Stimulated activated CD8-positive, alpha-beta memory T cell treated with anti-CD3 and anti-CD28 coated beads, Interleukin-12 subunit alpha, Interleukin-12 subunit beta, amount 100 ng/mL, for 4 hours (primary cell): ENCODE data around the gene ING5.

Experiments
- DNase-seq: peaks from one replicate; pipeline ENCODE4 v3.0.0-alpha.2; 2020; ENCODE audit warnings: low read depth

ING5 gene

DNA sequence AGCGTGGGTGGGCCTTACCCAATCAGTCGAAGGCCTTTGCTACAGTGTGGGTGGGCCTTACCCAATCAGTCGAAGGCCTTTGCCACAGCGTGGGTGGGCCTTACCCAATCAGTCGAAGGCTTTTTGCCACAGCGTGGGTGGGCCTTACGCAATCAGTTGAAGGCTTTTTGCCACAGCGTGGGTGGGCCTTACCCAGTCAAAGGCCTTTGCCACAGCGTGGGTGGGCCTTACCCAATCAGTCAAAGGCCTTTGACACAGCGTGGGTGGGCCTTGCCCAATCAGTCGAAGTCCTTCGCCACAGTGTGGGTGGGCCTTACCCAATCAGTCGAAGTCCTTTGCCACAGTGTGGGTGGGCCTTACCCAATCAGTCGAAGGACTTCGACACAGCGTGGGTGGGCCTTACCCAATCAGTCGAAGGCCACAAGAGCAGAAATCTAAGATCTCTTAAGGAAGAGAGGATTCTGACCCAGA, 58.5 kb downstream of the ING5 start:
- DNase-seq, result no peak

DNA sequence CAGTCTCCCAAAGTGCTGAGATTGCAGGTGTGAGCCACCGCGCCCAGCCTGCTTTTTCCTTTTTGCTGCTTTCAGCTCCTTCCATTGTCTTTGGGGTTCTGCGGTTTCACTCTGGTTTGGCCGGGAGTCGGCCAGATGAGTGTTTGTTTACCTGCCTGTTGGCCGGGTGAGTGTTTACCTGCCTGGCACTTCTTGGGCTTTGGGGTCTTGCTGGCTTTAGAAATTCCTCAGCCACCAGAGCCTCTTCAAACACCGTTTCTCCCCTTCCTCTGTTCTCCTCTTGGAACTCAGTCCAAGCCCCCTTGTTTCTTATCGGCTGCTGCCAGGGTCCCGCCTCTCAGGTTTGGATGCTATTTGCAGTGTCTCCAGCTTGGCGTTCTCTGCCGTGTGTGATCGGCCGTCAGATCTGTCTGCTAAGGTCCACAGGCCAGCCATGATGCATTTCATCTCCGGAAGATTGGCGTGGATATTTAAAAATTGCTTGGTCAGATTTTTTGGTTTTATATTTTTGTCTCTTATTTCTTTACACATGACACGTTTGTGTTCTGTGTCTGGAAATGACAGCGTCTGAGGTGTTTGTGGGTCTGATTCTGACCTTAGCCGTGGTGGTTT, 60.6 kb downstream of the ING5 start:
- no peak for DNase-seq

DNA sequence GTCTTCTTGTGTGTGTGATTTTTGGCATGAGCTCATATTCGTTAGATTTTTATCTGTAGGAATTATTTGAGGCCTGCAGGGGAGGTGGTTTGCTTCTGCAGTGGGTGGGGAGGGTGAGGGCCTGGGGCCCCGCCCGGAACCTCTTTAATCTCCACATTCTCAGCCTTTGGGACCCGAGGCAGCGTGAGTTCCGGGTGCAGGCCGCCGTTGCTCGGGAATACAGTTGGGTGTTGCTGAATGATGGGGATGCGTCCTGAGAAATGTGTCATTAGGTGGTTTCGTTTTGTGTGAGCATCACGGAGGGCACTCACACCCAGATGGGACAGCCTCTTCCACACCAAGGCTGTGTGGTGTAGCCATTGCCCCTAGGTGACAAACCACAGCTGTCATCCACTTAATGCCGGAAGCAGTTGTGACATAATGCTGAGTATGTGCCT, 61.1 kb downstream of the ING5 start:
- DNase-seq, result peak; percentile 65

DNA sequence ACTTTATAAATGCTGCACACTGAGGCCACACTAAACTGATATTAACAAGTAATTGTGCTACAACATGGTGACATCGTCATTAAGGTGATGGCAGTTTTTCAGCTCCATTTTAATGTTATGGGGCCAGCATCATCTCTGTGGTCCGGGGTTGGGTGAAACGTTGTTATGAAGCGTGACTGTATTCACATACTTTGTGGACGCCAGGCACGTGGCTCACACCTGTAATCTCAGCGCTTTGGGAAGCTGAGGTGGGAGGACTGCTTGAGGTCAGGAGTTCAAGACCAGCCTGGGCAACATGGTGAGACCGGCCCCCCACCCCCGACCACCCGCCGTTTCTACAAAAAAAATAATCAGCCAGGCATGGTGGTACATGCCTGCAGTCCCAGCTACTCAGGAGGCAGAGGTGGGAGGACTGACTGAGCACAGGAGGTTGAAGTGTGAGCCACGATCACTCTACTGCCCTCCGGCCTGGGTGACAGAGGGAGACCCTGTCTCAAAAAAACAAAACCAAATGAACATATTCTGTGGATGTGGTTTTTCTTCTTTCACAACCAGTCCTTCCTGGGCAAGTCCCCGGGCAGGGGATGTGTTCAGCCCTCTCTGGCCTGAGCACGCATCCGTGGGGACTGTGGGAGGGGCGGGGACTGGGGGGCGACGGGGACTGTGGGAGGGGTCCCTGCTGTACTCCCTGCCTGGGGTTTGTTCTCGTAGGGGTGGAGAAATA, 61.9 kb downstream of the ING5 start:
- no peak for DNase-seq

GRCh38 chr2:241764275-241765241, 62.7 kb downstream of the ING5 start:
- DNase-seq, result no peak

GRCh38 chr2:241767464-241768250, 65.8 kb downstream of the ING5 start:
- no peak for DNase-seq

- no peak for DNase-seq
Observed at GRCh38 chr2:241768251-241768711, 66.4 kb downstream of the ING5 start.

GRCh38 chr2:241768850-241769249, 67.0 kb downstream of the ING5 start:
- DNase-seq, result no peak

- DNase-seq, result no peak
Observed at GRCh38 chr2:241769819-241770184, 68.0 kb downstream of the ING5 start.

GRCh38 chr2:241770185-241770935, 68.5 kb downstream of the ING5 start:
- DNase-seq, result no peak

- DNase-seq, result no peak
Observed at GRCh38 chr2:241770936-241771285, 69.1 kb downstream of the ING5 start.

GRCh38 chr2:241771286-241772062, 69.6 kb downstream of the ING5 start:
- no peak for DNase-seq

- no peak for DNase-seq
Observed at GRCh38 chr2:241772063-241772499, 70.2 kb downstream of the ING5 start.

GRCh38 chr2:241773511-241774418, 71.9 kb downstream of the ING5 start:
- no peak for DNase-seq

DNA sequence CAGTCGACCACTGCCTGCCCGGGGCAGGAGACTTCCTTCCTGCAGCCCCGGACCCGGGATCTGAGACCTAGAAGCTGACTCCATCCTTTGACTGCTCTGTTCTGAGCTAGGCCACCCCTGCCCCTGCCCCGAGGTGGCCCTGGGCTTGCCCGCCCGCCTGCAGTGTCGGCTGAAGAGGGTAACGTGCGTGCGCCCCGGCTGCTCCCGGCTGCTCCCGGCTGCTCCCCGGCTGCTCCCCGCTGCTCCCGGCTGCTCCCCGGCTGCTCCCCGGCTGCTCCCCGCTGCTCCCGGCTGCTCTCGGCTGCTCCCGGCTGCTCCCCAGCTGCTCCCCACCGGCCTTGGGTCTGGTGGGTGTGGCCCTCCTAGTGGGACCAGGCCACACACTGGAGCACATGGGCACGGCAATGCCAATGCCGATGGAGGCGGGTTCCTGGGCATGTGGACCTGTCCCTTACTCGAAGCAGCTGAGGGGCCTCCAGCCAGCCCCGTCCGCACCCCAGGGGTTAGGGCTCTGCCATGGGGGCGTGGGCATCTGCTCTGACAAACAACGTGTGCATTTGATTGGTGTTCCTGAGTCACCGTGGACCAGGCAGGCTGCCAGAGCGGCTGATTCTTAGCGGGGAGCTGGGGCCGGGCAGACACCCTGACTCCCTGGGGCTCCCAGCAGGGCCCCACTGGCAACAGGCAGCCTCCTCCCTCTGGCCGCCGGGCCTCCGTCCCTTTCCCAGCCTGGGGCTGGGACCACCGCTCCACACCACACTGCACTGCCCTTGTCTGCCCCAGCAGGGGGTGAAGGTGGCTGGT, 72.8 kb downstream of the ING5 start:
- no peak for DNase-seq

GRCh38 chr2:241775223-241776177, 73.7 kb downstream of the ING5 start:
- DNase-seq, result no peak
